Stimulated activated CD8-positive, alpha-beta memory T cell treated with anti-CD3 and anti-CD28 coated beads, Interleukin-4, amount 100 ng/mL, for 24 hours (primary cell): ENCODE measurements around the gene MTFMT.
"Not testable (repeated sequence)": the region's sequence is repeated elsewhere in the genome, so short reads cannot be mapped to it uniquely, and the experiment has no call there.

Experiments
- DNase-seq: peaks from one replicate; pipeline ENCODE4 v3.0.0-alpha.2; 2020; ENCODE audit warnings: low read depth

The MTFMT gene

DNA sequence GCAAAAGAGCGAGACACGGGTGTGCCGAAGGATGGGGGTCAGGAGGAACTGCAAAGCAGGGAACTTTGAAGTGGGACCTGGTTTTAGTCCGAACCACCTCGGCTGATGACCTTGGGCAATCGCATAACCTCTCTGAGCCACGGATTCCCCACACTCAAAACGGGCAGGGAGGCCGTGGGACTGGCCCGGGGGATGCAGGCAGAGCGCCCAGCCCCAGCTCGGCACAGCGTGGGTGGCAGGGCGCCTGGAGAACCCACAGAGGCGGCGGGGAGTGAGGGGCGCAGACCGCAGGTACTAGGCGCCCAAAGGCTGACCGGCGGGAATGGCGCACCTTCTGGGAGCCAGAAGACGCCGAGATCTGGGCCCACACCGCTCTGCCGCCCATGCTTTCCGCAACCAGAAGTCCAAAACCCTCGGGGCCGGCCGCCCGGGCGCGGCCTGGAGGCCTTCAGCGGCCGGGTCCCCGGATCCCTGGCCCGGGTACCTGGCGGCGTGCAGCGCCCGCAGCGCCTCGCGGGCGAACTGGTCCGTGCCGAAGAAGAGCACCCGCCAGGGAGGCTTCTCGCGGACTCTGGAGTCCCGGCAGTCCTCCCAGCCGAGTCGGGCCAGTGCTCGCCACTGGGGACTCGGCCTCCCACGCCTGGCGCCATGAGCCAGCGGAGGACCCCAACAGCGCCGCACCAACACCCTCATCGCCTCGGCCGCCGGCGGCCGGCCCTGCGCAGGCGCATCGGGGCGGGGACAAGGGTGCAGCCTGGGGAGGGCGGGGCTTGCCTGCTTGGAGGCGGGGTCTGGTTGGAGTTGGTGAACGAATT, at the start of gene MTFMT:
TSS of gene MTFMT (minus strand) at position 719 of the 815 bp plus-strand sequence. CDS start at position 693, 26 bp downstream.
- peak; percentile 97 for DNase-seq

DNA sequence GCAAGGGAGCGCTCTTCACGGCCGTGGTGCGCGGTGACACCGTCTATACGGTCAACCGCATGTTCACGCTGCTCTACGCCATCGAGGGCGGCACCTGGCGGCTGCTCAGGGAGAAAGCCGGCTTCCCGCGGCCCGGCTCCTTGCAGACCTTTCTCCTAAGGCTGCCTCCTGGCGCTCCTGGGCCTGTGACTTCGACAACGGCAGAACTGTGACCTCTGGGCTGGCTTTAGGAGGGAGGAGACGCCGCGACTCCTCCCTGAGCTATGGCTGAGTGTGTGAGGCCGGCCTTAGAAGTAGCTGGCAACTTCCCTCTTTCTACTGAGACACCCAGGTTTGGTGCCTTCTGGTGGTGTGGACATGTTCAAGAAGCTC, 48.5 kb upstream of the MTFMT start:
- peak; percentile 37 for DNase-seq

DNA sequence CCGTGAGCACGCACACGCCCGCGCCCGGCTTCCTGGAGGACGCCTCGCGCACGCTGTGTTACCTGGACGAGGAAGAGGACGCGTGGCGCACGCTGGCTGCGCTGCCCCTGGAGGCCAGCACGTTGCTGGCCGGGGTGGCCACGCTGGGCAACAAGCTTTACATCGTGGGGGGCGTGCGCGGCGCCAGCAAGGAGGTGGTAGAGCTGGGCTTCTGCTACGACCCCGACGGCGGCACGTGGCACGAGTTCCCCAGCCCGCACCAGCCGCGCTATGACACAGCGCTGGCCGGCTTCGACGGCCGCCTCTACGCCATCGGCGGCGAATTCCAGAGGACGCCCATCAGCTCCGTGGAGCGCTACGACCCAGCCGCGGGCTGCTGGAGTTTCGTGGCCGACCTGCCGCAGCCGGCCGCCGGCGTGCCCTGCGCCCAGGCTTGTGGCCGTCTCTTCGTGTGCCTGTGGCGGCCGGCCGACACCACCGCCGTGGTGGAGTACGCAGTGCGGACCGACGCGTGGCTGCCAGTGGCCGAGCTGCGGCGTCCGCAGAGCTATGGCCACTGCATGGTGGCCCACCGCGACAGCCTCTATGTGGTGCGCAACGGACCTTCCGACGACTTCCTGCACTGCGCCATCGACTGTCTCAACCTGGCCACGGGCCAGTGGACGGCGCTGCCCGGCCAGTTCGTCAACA, 48.0 kb upstream of the MTFMT start:
- no peak for DNase-seq

DNA sequence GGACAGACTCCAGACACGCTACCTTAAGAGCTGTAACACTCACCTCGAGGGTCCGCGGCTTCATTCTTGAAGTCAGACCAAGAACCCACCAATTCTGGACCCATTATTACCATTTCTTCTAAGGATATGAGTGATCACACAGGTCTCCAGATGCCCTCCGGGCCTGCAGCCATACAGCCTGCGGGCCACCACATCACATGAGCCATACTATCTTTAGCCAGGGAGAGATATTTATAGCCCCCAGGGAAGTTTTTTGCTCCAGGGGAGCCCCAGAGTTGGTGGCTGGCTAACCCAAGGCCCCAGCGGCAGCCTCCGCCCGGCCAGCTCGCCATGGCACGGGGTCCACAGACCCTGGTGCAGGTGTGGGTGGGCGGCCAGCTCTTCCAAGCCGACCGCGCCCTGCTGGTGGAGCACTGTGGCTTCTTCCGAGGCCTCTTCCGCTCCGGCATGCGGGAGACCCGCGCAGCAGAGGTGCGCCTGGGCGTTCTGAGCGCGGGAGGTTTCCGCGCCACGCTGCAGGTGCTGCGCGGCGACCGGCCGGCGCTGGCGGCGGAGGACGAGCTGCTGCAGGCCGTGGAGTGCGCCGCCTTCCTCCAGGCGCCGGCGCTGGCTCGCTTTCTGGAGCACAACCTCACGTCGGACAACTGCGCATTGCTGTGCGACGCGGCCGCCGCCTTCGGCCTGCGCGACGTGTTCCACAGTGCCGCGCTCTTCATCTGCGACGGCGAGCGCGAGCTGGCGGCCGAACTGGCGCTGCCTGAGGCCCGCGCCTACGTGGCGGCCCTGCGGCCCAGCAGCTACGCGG, 47.2 kb upstream of the MTFMT start, which contains the start of gene KBTBD13:
TSS of gene KBTBD13 (plus strand) at position 261 of the 805 bp plus-strand sequence. CDS start at position 331, 70 bp downstream.
- no peak for DNase-seq

DNA sequence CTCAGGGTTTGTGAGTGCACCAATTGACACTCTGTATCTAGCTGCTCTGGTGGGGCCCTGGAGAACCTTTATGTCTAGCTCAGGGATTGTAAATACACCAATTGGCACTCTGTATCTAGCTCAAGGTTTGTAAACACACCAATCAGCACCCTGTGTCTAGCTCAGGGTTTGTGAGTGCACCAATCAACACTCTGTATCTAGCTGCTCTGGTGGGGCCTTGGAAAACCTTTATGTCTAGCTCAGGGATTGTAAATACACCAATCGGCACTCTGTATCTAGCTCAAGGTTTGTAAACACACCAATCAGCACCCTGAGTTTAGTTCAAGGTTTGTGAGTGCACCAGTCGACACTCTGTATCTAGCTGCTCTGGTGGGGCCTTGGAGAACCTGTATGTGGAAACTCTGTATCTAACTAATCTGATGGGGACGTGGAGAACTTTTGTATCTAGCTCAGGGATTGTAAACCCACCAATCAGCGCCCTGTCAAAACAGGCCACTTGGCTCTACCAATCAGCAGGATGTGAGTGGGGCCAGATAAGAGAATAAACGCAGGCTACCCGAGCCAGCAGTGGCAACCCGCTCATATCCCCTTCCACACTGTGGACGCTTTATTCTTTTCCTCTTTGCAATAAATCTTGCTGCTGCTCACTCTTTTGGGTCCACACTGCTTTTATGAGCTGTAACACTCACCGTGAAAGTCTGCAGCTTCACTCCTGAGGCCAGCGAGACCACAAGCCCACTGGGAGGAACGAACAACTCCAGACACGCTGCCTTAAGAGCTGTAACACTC, 46.4 kb upstream of the MTFMT start:
- DNase-seq: not testable (repeated sequence)

DNA sequence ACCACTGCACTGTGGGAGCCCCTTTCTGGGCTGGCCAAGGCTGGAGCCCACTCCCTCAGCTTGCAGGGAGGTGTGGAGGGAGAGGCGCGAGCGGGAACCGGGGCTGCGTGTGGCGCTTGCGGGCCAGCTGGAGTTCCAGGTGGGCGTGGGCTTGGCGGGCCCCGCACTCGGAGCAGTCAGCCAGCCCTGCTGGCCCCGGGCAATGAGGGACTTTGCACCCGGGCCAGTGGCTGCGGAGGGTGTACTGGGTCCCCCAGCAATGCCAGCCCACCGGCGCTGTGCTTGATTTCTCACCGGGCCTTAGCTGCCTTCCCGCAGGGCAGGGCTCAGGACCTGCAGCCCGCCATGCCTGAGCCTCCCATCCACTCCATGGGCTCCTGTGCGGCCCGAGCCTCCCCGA, 45.5 kb upstream of the MTFMT start:
- DNase-seq: not testable (repeated sequence)

DNA sequence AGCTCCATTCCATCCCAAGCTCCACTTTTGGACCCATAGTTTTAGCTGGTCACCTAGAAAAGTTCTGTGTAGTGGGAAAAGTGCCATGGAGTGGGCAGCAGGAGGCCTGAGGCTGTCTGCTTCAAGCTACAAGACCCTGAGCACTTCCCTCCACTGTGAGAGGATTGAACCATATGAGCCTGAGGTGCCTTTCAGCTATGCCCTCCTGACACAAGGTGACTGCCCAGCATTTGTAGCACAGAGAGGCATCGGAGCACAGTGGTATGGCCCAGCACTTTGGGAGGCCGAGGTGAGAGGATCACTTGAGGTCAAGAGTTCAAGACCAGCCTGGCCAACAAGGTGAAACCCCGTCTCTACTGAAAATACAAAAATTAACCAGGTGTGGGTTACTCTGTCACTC, 43.2 kb upstream of the MTFMT start:
- no peak for DNase-seq

DNA sequence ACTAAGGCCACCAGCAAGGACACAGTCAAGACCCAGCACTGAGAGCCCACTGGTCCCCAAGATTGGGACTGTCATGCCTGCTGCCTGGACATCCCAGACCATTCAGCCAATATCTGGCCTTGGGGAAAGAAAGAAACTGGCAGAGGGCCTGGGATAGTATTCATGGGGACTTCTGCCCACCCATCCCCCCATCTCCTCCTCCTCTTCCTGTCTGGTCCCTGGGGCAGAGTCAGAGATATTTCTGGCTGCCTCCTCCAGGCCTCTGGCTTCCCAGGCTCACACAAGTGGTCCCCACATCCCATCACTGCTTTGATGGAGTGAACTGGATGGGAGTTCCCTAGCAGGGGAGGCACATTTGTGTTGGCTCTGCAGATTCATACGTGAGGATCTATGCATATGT, 42.6 kb upstream of the MTFMT start:
- no peak for DNase-seq

DNA sequence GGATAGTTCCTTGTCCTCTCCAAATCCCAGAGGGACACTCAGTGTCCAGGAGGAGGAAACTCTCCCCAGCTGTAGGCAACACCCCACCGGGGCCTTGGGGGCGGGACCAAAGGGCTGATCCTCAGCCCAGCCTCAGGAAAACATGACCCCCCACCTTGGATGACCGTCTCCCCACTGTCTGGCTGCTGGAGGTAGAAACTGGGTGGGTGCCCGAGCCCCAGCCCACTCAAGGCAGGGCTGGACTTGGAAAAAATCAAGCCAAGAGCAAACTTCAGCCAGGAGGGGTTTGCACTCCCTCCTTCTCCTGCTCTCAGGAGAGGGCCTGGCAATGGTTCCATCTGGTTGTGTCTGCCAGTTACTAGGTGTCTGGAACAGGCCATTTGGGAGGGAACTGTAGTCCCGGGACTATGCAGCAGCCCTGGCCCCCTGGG, 42.0 kb upstream of the MTFMT start:
- no peak for DNase-seq

DNA sequence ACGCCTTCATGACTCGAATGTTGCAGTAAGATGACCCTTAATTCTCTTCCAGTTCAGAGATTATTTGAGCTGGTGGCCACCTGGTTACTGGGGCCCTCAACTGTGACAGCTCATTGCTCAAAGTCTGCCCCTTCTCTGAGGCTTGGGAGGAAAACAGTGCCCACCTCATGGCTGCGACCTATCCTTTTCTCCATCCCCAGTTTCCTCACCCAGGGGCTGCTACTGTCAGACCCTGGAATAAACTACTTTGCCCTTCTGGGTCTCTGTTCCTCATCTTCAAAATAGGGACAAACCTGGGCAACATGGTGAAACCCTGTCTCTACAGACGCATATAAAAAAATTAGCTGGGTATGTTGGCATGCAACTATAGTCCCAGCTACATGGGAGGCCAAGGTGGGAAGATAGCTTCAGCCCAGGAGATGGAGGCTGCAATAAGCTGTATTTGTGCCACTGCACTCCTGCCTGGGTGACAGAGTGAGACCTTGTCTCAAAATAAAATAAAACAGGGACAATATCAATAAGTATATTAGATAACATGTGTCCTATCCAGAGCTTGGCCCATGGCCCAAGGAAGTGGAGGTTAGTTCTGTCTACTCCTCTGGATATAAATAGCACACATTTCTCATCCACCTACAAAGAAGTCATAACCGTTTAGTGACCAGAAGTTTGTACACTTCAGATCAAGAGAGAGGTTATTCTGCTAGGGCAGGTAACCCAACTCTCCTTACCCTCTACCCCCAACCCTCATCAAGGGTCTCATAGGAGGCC, 40.5 kb upstream of the MTFMT start:
- DNase-seq: no peak

DNA sequence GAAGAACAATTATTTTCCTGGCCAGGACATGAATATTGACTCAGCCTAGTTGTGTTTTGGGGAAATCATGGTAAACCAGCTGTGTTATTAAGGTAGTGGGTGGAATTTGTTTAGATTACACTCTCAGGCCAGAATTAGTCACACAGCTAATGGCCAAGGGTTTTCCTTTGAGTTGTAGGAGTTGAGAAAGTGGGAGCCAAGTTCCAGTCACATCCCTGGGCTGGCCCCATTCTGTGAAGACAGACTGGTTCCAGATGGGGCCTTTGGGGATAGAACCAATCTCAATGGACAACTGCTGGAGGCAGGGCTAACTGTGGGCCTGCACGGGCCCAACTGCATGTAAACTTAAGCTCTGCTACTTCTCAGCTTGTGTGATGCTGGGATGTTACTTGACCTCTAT, 39.7 kb upstream of the MTFMT start:
- no peak for DNase-seq

DNA sequence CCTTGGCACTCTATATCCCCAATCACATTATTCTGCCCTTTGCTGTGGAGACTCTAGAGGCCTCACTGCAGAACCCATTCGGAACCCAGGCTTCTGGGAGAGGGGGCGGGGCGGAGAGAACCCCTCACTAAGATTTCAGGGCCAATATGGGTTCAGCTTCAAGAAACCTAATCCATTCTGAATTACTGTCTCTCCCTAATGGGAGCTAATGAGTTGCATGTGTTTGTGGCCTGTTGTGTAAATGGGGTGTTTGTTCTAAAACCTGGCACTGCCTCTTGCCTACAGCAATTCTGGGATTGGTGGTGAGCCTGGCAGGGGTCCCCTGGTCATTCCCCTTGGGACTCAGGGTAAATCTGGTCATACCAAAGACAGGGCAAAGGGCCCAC, 39.0 kb upstream of the MTFMT start:
- no peak for DNase-seq

DNA sequence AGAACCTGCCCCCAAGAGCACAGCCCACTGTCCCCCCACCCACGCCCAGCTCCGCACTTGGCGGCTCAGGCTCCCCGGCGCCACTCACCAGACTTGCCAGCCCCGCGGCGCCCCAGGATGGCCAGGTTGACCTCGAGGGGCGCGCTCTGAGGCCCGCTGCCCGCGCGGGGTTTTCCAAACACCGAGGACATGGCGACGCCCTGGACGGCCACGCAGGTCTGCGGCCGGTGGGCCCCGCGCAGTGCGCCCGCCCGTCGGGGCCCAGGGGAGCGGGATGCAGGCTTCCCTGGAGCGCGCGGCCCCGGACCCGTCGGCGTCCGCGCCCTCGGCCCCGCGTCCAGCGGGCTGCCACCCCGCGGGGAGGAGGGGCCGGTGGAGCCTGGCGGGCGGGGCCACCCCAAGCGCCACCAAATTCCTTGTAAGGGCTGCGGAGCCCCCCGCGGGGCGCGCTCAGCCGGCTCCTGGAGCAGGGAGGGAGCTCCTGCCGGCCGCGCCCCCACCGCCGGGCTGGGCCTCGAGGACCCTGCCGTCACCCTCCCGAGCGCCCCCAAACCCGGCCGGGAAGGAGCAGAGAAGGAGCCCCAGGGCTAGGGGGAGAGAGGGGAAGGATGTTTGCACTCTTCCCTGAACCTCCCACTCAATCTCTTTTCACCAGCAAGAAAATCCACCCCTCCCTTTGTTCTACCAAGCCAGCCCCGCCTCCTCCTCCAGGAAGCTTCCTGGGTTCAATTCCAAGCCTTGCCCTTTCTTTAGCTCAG, 38.4 kb upstream of the MTFMT start, which contains the start of gene RASL12:
TSS of gene RASL12 (minus strand) at position 347 of the 758 bp plus-strand sequence. CDS start at position 191, 156 bp downstream.
- DNase-seq: no peak

DNA sequence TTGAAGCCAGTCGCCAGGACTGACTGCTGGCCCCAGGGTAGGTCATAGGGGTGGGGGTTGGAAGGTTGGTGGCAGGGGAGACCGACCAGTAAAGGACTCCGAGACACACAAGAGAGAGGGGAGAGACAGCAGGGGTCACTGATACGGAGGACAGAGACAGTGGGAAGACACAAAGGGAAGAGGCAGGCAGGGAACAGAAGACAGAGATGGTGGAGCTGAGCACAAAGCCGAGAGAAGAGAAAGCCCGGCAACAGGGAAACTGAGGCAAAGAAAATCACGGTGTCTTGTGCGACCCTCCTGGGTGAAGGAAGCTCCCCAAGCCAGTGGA, 37.8 kb upstream of the MTFMT start:
- no peak for DNase-seq

DNA sequence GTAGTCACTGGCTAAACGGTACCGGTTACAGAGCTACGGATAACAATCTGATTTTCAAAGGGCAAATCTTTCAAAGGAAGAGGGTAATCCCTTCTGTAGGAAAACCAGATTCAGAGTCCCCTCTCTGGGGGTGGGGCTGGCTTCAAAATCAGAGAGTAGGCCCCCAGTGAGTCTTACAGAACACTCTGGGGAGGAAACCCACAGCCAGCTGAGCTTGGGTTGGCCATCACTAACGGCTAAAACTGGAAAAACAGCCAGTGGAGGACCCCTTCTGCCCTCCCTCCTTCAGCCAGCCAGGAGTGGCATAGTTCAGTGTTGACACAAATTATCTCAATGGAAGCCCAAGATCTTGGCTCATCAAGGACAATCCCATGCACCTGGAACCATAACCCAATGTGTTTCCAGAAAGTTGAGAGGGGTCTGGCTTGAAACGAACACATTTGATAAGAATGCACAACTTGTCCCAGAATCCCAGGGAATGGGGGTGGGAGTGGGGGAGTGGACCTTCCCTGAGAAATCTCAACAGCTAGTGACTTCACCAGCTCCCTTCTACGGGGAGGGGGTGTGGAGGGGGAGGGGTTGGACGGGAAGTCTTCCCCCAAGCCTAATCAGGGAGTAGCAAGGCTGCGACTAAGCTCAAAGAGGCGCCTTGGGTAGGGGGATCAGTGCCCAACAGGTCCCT, 37.3 kb upstream of the MTFMT start:
- no peak for DNase-seq

DNA sequence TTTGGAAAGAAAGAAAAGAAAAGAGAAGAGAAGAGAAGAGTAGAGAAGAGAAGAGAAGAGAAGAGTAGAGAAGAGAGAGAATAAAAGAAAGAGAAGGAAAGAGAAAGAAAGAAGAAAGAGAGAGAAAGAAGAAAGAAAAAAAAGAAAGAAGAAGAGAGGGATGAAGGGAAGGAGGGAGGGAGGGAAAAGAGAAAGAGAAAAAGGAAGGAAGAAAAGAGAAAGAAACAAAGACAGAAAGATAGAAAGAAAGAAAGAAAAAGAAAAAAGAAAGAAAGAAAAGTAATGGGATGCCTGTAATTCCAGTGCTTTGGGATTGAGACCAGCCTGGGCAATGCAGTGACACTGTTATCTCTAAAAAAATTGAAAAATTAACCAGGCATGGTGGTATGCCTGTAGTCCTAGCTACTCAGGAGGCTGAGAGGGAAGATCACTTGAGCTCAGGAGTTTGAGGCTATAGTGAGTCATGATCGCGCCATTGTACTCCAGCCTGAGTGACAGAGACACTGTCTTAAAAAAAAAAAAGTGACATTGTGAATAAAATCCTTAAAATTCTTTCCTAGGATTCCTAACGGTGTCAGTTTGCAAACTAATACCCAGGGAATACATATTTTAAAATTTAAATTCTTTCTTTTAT, 36.7 kb upstream of the MTFMT start:
- DNase-seq: no peak

DNA sequence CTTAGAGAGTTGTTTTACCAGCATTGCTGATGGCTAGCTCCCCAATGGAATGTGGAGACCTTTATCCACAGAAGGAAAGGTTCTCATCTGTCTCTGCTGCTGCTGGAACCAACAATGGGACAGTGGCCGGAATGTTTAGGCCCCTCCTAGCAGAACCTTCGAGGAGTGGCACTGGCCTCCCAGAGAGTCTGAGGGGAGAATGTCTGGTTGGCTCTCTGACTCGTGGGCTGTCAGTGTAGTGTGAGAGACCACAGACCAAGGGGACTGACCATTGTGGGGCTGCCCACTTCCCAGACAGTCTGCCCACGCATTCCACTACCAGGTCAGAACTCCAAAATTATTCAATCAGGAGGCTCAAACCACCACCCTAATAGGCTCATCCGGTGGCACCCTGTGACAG, 33.3 kb upstream of the MTFMT start:
- DNase-seq: no peak

DNA sequence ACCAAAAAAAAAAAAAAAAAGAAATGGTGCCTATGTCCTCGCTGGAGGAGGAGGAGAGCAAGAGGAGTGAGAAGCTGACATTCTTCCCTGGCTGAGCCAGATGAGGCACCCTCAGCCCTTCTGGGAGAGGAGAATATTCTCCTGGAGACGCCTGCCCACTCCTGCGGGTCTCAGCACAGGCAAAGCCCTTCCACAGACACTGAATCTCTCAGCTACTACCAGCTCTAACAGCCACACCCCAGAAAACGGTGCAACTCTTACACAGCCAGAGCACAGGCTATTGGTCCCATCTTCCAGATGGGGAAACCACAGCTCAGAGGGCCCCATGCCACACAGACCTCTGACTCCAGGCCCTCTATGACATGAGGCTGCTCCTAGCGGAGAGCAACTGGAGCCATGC, 32.6 kb upstream of the MTFMT start:
- DNase-seq: no peak
